Effector memory CD4-positive, alpha-beta T cell (primary cell): ENCODE data around the gene C17orf75.

Experiments used
- DNase-seq, 3 donors: peaks; one replicate each; pipeline ENCODE4 v3.0.0-alpha.2; 2020
- H3K27ac ChIP-seq: 2 replicates; pipeline ENCODE4 v1.7.0; 2013; ENCODE audit warnings: mild to moderate bottlenecking, low read length, moderate library complexity; ENCODE audit not compliant: insufficient read depth, poor library complexity, severe bottlenecking
- H3K27me3 ChIP-seq: replicated peaks from 2 replicates; pipeline ENCODE4 v1.7.0; 2013; ENCODE audit warnings: mild to moderate bottlenecking, low read length; ENCODE audit not compliant: insufficient read depth, control insufficient read depth, poor library complexity, severe bottlenecking
- H3K36me3 ChIP-seq: 2 replicates; pipeline ENCODE4 v1.7.0; 2013; ENCODE audit warnings: mild to moderate bottlenecking, low read length, moderate library complexity; ENCODE audit not compliant: control insufficient read depth, insufficient read depth
- H3K4me1 ChIP-seq: 2 replicates; pipeline ENCODE4 v1.7.0; 2013; ENCODE audit warnings: low read length, mild to moderate bottlenecking; ENCODE audit not compliant: control insufficient read depth, insufficient read depth, poor library complexity, severe bottlenecking
- H3K4me3 ChIP-seq: 2 replicates; pipeline ENCODE4 v1.7.0; 2013; ENCODE audit warnings: low read length, low read depth, mild to moderate bottlenecking; ENCODE audit not compliant: insufficient read depth, poor library complexity, severe bottlenecking
- H3K9me3 ChIP-seq: 2 replicates; pipeline ENCODE4 v1.7.0; 2013; ENCODE audit warnings: mild to moderate bottlenecking, low read length, moderate library complexity; ENCODE audit not compliant: control insufficient read depth

C17orf75 gene

DNA sequence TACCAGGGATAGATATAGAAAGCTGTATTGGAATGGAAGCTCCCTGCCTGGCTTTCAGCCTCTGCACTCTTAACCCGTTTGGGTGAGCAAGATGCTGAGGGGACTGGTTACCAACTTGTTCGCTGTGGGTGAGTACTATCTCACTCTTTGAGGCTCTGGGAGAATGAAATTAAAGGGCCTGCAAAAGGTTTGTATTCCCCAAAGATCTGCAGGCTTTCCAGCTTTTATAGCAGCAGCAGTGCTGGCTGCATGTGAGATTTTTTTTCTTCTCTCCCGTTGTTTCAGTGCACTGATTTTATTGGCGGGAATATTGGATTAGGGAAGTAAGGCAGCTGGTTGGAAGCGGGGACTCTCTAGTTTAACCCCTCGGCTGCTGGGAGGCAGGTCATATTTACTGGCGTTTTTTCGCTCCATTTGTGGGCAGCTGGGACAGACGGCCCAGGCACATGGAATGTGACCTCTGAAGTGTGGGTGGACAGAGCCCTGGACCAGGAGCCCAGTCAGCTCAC is 30.9 kb downstream of the C17orf75 start:
- no peaks in the 10 kb centered on the region for H3K4me1 ChIP-seq
- no peak for DNase-seq
- H3K9me3 ChIP-seq: no peaks in the 10 kb centered on the region
- no peaks in the 10 kb centered on the region for H3K27me3 ChIP-seq
- H3K36me3 ChIP-seq: no peaks in the 10 kb centered on the region
- H3K4me3 ChIP-seq: no peak overlapping the region
- no peak overlapping the region for H3K27ac ChIP-seq

GRCh38 chr17:32307658-32308057 is 34.3 kb downstream of the C17orf75 start:
- H3K27me3 ChIP-seq: no peaks in the 10 kb centered on the region
- H3K27ac ChIP-seq: no peak overlapping the region
- DNase-seq: no peak
- H3K4me1 ChIP-seq: no peaks in the 10 kb centered on the region
- no peaks in the 10 kb centered on the region for H3K9me3 ChIP-seq
- no peak overlapping the region for H3K4me3 ChIP-seq
- H3K36me3 ChIP-seq: no peaks in the 10 kb centered on the region

DNA sequence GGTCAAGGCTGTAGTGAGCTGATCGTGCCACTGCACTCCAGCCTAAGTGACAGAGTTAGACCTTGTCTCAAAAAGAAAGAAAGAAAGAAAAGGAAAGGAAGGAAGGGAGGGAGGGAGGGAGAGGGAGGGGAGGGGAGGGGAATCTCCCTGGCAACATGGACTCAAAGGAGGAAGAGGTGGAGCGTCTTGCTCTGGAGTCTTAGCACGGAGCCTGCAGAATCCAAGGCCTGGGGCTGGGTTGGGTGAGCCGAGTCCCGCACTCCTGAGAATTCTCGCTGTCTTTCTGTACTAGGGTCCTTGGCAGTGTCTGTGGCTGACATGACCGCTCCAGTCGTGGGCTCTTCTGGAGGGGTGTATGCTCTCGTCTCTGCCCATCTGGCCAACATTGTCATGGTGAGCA is 36.9 kb downstream of the C17orf75 start:
- no peak for DNase-seq
- H3K36me3 ChIP-seq: no peaks in the 10 kb centered on the region
- no peaks in the 10 kb centered on the region for H3K9me3 ChIP-seq
- no peaks in the 10 kb centered on the region for H3K4me1 ChIP-seq
- H3K27me3 ChIP-seq: no peaks in the 10 kb centered on the region
- no peak overlapping the region for H3K27ac ChIP-seq
- H3K4me3 ChIP-seq: no peak overlapping the region

GRCh38 chr17:32303781-32304288 is 38.1 kb downstream of the C17orf75 start:
- no peak overlapping the region for H3K4me3 ChIP-seq
- H3K27me3 ChIP-seq: no peaks in the 10 kb centered on the region
- no peak overlapping the region for H3K27ac ChIP-seq
- H3K9me3 ChIP-seq: no peaks in the 10 kb centered on the region
- H3K4me1 ChIP-seq: no peaks in the 10 kb centered on the region
- DNase-seq: no peak
- H3K36me3 ChIP-seq: no peaks in the 10 kb centered on the region

GRCh38 chr17:32302860-32303649 is 38.9 kb downstream of the C17orf75 start:
- H3K27me3 ChIP-seq: no peaks in the 10 kb centered on the region
- no peaks in the 10 kb centered on the region for H3K9me3 ChIP-seq
- no peaks in the 10 kb centered on the region for H3K36me3 ChIP-seq
- H3K27ac ChIP-seq: no peak overlapping the region
- no peak overlapping the region for H3K4me3 ChIP-seq
- no peaks in the 10 kb centered on the region for H3K4me1 ChIP-seq
- DNase-seq: no peak

- no peak for DNase-seq
- Histone ChIP-seq H3K4me3 (no peak overlapping the region), H3K27me3 (no peaks in the 10 kb centered on the region), H3K36me3 (no peaks in the 10 kb centered on the region), H3K9me3 (no peaks in the 10 kb centered on the region), H3K27ac (no peak overlapping the region), H3K4me1 (no peaks in the 10 kb centered on the region)
Observed at GRCh38 chr17:32302037-32302436, 39.9 kb downstream of the C17orf75 start.

DNA sequence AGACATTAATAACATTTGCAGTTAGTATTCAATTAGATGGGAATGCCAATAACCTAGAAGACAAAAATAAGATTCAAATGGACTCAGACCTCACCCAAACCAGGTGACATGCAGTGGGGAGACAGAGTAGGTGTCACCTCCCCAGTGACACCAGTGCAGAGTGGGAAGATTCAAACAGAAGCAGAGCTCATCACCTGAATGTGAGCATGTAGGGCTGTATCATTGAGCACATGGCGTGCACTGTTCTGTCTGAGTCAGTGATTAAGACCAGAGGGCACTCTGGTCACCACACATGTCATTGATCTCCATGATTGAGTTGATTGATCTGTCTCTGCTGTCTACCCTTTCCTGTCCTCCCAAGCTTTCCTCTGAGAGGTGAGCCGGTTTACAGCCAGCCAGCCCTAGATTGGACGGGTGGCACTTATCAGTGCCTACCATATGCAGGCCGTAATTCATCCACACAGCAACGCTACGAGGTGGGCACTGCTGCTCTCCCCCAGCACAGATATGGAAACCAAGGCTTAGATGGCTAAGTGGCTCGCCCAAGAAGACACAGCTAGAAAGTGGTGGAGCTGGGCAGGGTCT is 42.3 kb downstream of the C17orf75 start:
- H3K4me3 ChIP-seq: no peak overlapping the region
- H3K4me1 ChIP-seq: no peaks in the 10 kb centered on the region
- H3K27ac ChIP-seq: no peak overlapping the region
- no peaks in the 10 kb centered on the region for H3K36me3 ChIP-seq
- DNase-seq: no peak
- no peaks in the 10 kb centered on the region for H3K9me3 ChIP-seq
- H3K27me3 ChIP-seq: no peaks in the 10 kb centered on the region

- no peak overlapping the region for H3K27ac ChIP-seq
- H3K36me3 ChIP-seq: no peaks in the 10 kb centered on the region
- DNase-seq: no peak
- H3K4me3 ChIP-seq: no peak overlapping the region
- H3K4me1 ChIP-seq: no peaks in the 10 kb centered on the region
- no peaks in the 10 kb centered on the region for H3K9me3 ChIP-seq
- no peaks in the 10 kb centered on the region for H3K27me3 ChIP-seq
Observed at GRCh38 chr17:32298721-32299579, 43.0 kb downstream of the C17orf75 start.

DNA sequence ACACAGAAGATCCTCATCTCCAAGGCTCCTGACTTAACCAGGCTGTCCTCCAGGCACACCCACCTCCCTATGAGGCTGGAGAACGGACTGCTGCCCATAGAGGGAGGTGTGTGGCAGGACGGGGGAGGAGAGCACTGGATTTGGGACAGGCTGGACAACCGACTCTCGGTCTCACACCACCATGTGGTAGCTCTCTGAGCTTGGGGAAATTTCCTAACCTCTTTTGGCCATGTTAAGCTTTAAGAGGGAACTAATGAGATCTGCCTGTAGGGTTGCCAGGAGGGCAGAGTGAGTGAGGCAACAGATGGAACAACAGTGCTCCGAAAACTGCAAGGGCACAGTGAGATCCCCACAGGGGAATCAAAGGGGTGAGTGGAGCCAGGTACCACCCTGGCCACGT is 43.7 kb downstream of the C17orf75 start:
- Histone ChIP-seq H3K36me3 (no peaks in the 10 kb centered on the region), H3K4me1 (no peaks in the 10 kb centered on the region), H3K27me3 (no peaks in the 10 kb centered on the region), H3K27ac (no peak overlapping the region), H3K4me3 (no peak overlapping the region), H3K9me3 (no peaks in the 10 kb centered on the region)
- DNase-seq: no peak
